ENCODE measurements around the gene LEFTY1.

GRCh38 chr1:225882694-225883615 lies 6.0 kb downstream of the LEFTY1 start:
- no peak for TF ChIP-seq RAD21 (IDR thresholded peaks at IDR 0.05; ENCODE audit: low read depth)
- no peak for TF ChIP-seq FOXM1 (IDR thresholded peaks at IDR 0.05; ENCODE audit: borderline replicate concordance, low read depth)
- TF ChIP-seq EP300 (IDR thresholded peaks at IDR 0.05; ENCODE audit: borderline replicate concordance), result peak; percentile 24; the same call in 1 of the 2 replicates
- TF ChIP-seq CEBPB (IDR thresholded peaks at IDR 0.05), result no peak
- no peak; the same call in 1 of the 2 replicates for TF ChIP-seq TAF1 (IDR thresholded peaks at IDR 0.05; ENCODE audit: low read depth)
- TF ChIP-seq USF1 (IDR thresholded peaks at IDR 0.05), result no peak
- TF ChIP-seq MAX (IDR thresholded peaks at IDR 0.05), result peak; percentile 42
- TF ChIP-seq ZBTB7A (IDR thresholded peaks at IDR 0.05; ENCODE audit: low read depth), result no peak
- TF ChIP-seq CREB1 (IDR thresholded peaks at IDR 0.05; ENCODE audit: low read depth), result no peak
- TF ChIP-seq YY1 (IDR thresholded peaks at IDR 0.05; ENCODE audit: low read depth), result peak; percentile 40; the same call in 1 of the 2 replicates
- TF ChIP-seq REST (IDR thresholded peaks at IDR 0.05; ENCODE audit: low read depth), result no peak
- no peak for TF ChIP-seq EGR1 (IDR thresholded peaks at IDR 0.05)
- no peak for TF ChIP-seq TCF12 (IDR thresholded peaks at IDR 0.05; ENCODE audit: low read depth)

Data from Ishikawa (cell line).